ENCODE measurements around the gene COLEC11. TPM values are rescaled to one million over a fixed set of nuclear protein-coding genes. Genes with fewer than 3 reads are reported as not detected.
A peak's percentile ranks its signal among the peaks of the same experiment; 100 is the strongest.
"Not testable (repeated sequence)": the region's sequence is repeated elsewhere in the genome, so short reads cannot be mapped to it uniquely, and the experiment has no call there.

Gene COLEC11
- total RNA-seq, 2 donors from 2014 or later, result not detected

- H3K4me3 Mint-ChIP-seq, result no peak overlapping the region
- no peaks in the 10 kb centered on the region for H3K27me3 Mint-ChIP-seq
- peaks cover 31% of the 10 kb centered on the region for H3K4me1 Mint-ChIP-seq
- peaks cover 10% of the 10 kb centered on the region for H3K36me3 Mint-ChIP-seq (ENCODE audit: low read depth)
- peak overlapping the region; percentile 96 for H3K27ac Mint-ChIP-seq
- ATAC-seq (no peak), DNase-seq (no peak)
- no peaks in the 10 kb centered on the region for H3K9me3 ChIP-seq (ENCODE audit: control insufficient read depth, low read length, poor library complexity, severe bottlenecking)
Observed at GRCh38 chr2:3574155-3574554, 20.8 kb upstream of the COLEC11 start.

- Mint-ChIP-seq H3K4me3 (peak overlapping the region; percentile 93), H3K27me3 (no peaks in the 10 kb centered on the region), H3K27ac (peak overlapping the region; percentile 96), H3K4me1 (peaks cover 38% of the 10 kb centered on the region), H3K36me3 (ENCODE audit: low read depth) (peaks cover 17% of the 10 kb centered on the region)
- ATAC-seq, result peak; percentile 57
- H3K9me3 ChIP-seq (ENCODE audit: control insufficient read depth, low read length, poor library complexity, severe bottlenecking), result no peaks in the 10 kb centered on the region
- DNase-seq, result peak in 2 of 3 donors; percentile 16 to 20
Observed at GRCh38 chr2:3575534-3576262, 19.2 kb upstream of the COLEC11 start.

- Mint-ChIP-seq H3K4me3 (peak overlapping the region; percentile 93), H3K27ac (peak overlapping the region; percentile 96), H3K36me3 (ENCODE audit: low read depth) (peaks cover 17% of the 10 kb centered on the region), H3K4me1 (peaks cover 38% of the 10 kb centered on the region)
- not testable (repeated sequence) for H3K9me3 ChIP-seq (ENCODE audit: control insufficient read depth, low read length, poor library complexity, severe bottlenecking); DNase-seq; H3K27me3 Mint-ChIP-seq; ATAC-seq
Observed at GRCh38 chr2:3576263-3576630, 18.7 kb upstream of the COLEC11 start.

- peaks cover 38% of the 10 kb centered on the region for H3K4me1 Mint-ChIP-seq
- H3K9me3 ChIP-seq (ENCODE audit: control insufficient read depth, low read length, poor library complexity, severe bottlenecking), result no peaks in the 10 kb centered on the region
- peaks cover 17% of the 10 kb centered on the region for H3K36me3 Mint-ChIP-seq (ENCODE audit: low read depth)
- ATAC-seq (no peak), DNase-seq (no peak)
- H3K4me3 Mint-ChIP-seq, result no peak overlapping the region
- H3K27ac Mint-ChIP-seq, result peak overlapping the region; percentile 96
- H3K27me3 Mint-ChIP-seq, result no peaks in the 10 kb centered on the region
Observed at GRCh38 chr2:3578987-3579386, 15.9 kb upstream of the COLEC11 start.

GRCh38 chr2:3580449-3580848, 14.5 kb upstream of the COLEC11 start:
- H3K4me1 Mint-ChIP-seq, result peaks cover 33% of the 10 kb centered on the region

GRCh38 chr2:3581367-3582262, 13.3 kb upstream of the COLEC11 start:
- H3K36me3 Mint-ChIP-seq (ENCODE audit: low read depth), result peaks cover 14% of the 10 kb centered on the region

More at GRCh38 chr2:3580449-3580848, 14.5 kb upstream of the COLEC11 start:
- Mint-ChIP-seq H3K27me3 (no peaks in the 10 kb centered on the region), H3K27ac (no peak overlapping the region), H3K4me3 (peak overlapping the region; percentile 45), H3K36me3 (ENCODE audit: low read depth) (peaks cover 17% of the 10 kb centered on the region)
- ATAC-seq (no peak), DNase-seq (no peak)
- no peaks in the 10 kb centered on the region for H3K9me3 ChIP-seq (ENCODE audit: control insufficient read depth, low read length, poor library complexity, severe bottlenecking)

GRCh38 chr2:3584076-3584475, 10.8 kb upstream of the COLEC11 start:
- no peak overlapping the region for H3K27ac Mint-ChIP-seq

More at GRCh38 chr2:3581367-3582262, 13.3 kb upstream of the COLEC11 start:
- H3K4me3 Mint-ChIP-seq, result no peak overlapping the region
- no peaks in the 10 kb centered on the region for H3K27me3 Mint-ChIP-seq
- DNase-seq, result no peak
- no peak for ATAC-seq
- no peaks in the 10 kb centered on the region for H3K9me3 ChIP-seq (ENCODE audit: control insufficient read depth, low read length, poor library complexity, severe bottlenecking)
- peaks cover 25% of the 10 kb centered on the region for H3K4me1 Mint-ChIP-seq
- H3K27ac Mint-ChIP-seq, result no peak overlapping the region

GRCh38 chr2:3584608-3585260, 10.2 kb upstream of the COLEC11 start:
- peaks cover 2% of the 10 kb centered on the region for H3K4me1 Mint-ChIP-seq
- no peaks in the 10 kb centered on the region for H3K27me3 Mint-ChIP-seq
- no peak overlapping the region for H3K4me3 Mint-ChIP-seq
- no peak overlapping the region for H3K27ac Mint-ChIP-seq
- ATAC-seq, result no peak
- H3K9me3 ChIP-seq (ENCODE audit: control insufficient read depth, low read length, poor library complexity, severe bottlenecking), result no peaks in the 10 kb centered on the region
- DNase-seq, result no peak
- peaks cover 4% of the 10 kb centered on the region for H3K36me3 Mint-ChIP-seq (ENCODE audit: low read depth)

More at GRCh38 chr2:3584076-3584475, 10.8 kb upstream of the COLEC11 start:
- no peak for ATAC-seq
- H3K9me3 ChIP-seq (ENCODE audit: control insufficient read depth, low read length, poor library complexity, severe bottlenecking), result no peaks in the 10 kb centered on the region
- no peak for DNase-seq
- Mint-ChIP-seq H3K4me1 (peaks cover 7% of the 10 kb centered on the region), H3K36me3 (ENCODE audit: low read depth) (peaks cover 8% of the 10 kb centered on the region), H3K27me3 (no peaks in the 10 kb centered on the region), H3K4me3 (no peak overlapping the region)

- no peaks in the 10 kb centered on the region for H3K9me3 ChIP-seq (ENCODE audit: control insufficient read depth, low read length, poor library complexity, severe bottlenecking)
- Mint-ChIP-seq H3K27ac (no peak overlapping the region), H3K4me1 (peaks cover under 1% of the 10 kb centered on the region), H3K36me3 (ENCODE audit: low read depth) (peaks cover 2% of the 10 kb centered on the region), H3K4me3 (no peak overlapping the region), H3K27me3 (no peaks in the 10 kb centered on the region)
- ATAC-seq, result no peak
- DNase-seq, result no peak
Observed at GRCh38 chr2:3585261-3586109, 9.4 kb upstream of the COLEC11 start.

GRCh38 chr2:3586220-3586619, 8.7 kb upstream of the COLEC11 start:
- peaks cover 2% of the 10 kb centered on the region for H3K36me3 Mint-ChIP-seq (ENCODE audit: low read depth)
- H3K27ac Mint-ChIP-seq, result no peak overlapping the region
- DNase-seq, result no peak

GRCh38 chr2:3587021-3587420, 7.9 kb upstream of the COLEC11 start:
- DNase-seq (no peak), ATAC-seq (no peak)
- Mint-ChIP-seq H3K27me3 (no peaks in the 10 kb centered on the region), H3K36me3 (ENCODE audit: low read depth) (peaks cover 2% of the 10 kb centered on the region), H3K27ac (no peak overlapping the region), H3K4me1 (no peaks in the 10 kb centered on the region), H3K4me3 (no peak overlapping the region)
- H3K9me3 ChIP-seq (ENCODE audit: control insufficient read depth, low read length, poor library complexity, severe bottlenecking), result no peaks in the 10 kb centered on the region

More at GRCh38 chr2:3586220-3586619, 8.7 kb upstream of the COLEC11 start:
- H3K9me3 ChIP-seq (ENCODE audit: control insufficient read depth, low read length, poor library complexity, severe bottlenecking), result no peaks in the 10 kb centered on the region
- Mint-ChIP-seq H3K4me1 (no peaks in the 10 kb centered on the region), H3K27me3 (no peaks in the 10 kb centered on the region), H3K4me3 (no peak overlapping the region)
- ATAC-seq, result no peak

GRCh38 chr2:3587432-3587831, 7.5 kb upstream of the COLEC11 start:
- Mint-ChIP-seq H3K27ac (no peak overlapping the region), H3K36me3 (ENCODE audit: low read depth) (peaks cover 2% of the 10 kb centered on the region), H3K4me1 (no peaks in the 10 kb centered on the region), H3K27me3 (no peaks in the 10 kb centered on the region), H3K4me3 (no peak overlapping the region)
- no peaks in the 10 kb centered on the region for H3K9me3 ChIP-seq (ENCODE audit: control insufficient read depth, low read length, poor library complexity, severe bottlenecking)
- no peak for DNase-seq
- ATAC-seq, result no peak

All from T-helper 17 cell (primary cell).